ENCODE data around the gene GRPEL1.
"Not testable (repeated sequence)": the region's sequence is repeated elsewhere in the genome, so short reads cannot be mapped to it uniquely, and the experiment has no call there.

GRPEL1 gene

DNA sequence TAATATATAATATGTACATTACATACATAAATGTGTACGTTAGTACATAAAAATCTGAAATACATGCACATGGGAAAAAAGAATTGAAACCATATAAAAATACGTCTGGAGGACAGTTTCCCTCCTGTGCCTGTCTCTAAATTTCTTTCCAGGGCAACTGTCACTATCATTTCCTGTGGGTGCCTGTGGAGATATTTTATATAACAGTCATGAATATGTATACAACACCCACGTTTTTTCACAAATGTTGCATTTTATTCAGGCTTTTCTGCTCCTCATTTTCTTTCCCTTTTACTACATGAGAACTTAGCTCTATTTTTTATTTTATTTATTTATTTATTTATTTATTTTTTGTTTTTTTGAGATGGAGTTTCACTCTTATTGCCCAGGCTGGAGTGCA, 24.2 kb upstream of the GRPEL1 start:
- DNase-seq (ENCODE audit: low read depth, low spot score): no peak

DNA sequence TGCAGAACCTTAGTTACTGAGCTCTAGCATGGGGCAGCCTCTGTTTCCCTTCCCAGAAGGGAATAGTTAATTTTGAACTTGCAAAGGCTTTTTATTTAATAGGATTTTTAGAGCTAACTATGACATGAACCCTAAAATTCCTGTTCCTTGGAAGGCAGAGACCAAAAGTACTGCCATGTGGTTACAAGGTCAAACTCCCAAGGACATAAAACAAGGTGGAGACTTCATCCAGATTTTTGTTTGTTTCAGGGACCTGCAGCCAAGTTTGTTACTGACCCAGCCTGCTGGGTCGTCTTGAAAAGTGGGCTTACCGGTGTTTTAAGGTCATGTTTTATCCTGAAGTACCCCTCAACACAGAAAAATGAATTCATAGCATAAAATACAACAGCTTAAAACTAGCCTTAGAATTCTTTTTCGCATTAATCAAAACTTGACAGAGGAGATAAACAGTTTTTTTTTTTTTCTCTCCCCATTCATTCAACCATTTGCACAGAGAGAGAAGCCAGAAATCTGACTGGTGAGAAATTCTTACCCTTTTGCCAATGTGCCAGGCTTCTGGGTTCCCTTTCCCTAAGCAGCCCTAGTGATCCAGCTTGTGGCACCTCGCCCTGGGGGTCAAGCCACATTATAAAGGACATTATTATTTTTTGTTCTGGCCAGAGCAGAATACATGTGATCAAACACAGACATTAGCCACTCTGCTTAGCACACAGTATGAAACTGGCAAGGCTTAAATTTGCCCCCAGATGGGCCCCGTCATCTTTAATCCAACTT, 21.5 kb upstream of the GRPEL1 start:
- no peak for DNase-seq (ENCODE audit: low read depth, low spot score)

DNA sequence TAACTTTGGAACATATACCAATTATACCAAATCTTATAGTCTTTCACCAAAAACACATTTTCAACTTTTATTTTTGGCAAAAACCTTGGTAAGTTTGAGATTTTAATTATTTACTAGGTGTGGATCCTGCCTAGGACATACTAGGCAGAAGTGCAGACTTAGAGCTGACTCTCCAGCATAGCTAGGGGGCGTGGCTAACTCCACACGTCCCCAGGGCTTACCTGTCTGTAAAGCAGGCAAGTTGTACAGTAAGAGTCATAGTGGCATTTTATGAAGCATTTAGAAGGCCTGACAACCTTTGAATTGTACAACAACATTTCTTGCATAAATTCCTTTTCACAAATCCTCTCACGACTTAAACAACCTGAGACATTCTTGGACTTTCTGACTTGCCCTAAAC, 19.2 kb upstream of the GRPEL1 start:
- DNase-seq (ENCODE audit: low read depth, low spot score): no peak

DNA sequence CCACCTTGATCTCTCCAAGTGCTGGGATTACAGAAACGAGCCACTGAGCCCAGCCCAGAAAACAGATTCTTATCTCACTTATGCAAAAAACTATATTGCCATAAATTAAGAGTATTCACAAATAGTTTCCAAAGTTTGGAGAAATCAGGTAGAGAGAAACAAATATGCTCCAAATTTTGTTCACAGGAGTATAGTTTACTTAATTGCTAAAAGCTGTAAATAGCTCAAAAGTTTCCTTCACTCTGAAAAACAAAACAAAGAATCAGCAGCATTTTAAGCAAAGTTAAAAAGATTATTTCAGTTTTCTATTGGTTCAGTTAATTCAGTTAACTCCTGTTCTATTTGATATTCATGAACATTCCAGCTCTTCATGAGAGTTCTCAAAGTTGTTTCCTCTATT, 18.5 kb upstream of the GRPEL1 start:
- DNase-seq (ENCODE audit: low read depth, low spot score): no peak

DNA sequence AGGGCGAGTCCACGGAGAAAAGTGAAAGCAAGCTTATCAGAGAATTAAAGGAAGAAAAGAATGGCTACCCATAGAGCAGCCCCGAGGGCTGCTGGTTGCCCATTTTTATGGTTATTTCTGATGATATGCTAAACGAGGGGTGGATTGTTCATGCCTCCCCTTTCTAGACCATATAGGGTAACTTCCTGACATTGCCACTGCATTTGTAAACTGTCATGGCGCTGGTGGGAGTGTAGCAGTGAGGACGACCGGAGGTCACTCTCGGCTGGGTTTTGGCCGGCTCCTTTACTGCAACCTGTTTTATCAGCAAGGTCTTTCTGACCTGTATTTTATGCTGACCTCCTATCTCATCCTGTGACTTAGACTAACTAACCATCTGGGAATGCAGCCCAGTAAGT, 16.7 kb upstream of the GRPEL1 start:
- DNase-seq (ENCODE audit: low read depth, low spot score): not testable (repeated sequence)

DNA sequence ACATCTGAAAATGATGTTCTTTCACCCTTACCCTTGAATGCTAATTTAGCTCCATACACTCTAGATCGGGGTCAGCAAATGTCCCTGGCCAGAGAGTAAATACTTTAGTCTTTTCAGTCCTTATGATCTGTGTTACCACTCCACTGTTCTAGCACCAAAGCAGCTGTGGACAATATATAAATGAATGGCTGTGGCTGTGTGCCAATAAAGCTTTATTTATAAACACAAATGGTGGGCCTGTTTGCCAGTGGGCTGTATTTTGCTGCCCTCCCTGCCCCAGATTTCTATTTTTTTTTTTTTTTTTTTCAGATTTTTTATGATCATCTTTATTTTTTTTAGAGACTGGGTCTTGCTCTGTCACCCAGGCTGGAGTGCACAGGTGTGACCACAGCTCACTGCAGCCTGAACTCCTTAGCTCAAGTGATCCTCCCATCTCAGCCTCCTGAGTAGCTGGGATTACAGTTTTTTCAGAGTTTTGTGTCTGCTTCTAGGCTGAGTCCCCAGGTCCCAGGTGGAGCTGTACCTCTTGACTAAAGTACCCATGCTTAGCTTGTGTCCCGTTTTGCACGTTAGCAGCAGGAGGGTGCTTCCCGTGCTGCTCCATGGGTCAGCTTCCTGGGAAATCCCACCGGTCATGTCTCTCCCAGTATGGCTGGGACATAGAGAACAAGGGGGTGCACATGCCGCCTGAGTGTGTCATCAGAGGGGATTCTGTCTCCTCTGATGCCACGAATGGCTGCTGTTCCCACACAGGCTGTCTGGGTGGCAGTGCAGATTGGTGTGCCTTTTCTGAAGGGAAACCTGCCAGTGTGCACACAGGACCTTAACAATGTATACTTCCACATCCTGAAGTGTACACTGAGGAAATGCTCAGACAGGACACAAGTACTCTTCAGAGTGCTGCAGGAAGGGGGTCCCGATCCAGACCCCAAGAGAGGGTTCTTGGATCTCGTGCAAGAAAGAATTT, 16.0 kb upstream of the GRPEL1 start:
- DNase-seq (ENCODE audit: low read depth, low spot score): no peak

DNA sequence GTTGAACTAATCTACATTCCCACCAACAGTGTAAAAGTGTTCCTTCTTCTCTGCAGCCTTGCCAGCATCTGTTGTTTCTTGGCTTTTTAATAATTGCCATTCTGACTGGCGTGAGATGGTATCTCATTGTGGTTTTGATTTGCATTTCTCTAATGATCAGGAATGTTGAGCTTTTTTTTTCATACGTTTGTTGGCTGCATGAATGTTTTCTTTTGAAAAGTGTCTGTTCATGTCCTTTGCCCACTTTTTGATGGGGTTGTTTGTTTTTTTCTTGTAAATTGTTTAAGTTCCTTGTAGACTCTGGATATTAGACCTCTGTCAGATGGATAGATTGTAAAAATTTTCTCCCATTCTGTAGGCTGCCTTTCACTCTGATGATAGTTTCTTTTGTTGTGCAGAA, 12.0 kb upstream of the GRPEL1 start:
- DNase-seq (ENCODE audit: low read depth, low spot score): not testable (repeated sequence)

DNA sequence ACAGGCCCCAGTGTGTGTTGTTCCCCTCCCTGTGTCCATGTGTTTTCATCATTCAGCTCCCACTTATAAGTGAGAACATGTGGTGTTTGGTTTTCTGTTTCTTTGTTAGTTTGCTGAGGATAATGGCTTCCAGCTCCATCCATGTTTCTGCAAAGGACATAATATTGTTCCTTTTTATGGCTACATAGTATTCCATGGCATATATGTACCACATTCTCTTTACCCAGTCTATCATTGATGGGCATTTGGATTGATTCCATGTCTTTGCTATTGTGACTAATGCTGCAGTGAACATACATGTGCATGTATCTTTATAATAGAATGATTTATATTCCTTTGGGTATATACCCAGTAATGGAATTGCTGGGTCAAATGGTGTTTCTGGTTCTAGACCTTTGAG, 11.6 kb upstream of the GRPEL1 start:
- DNase-seq (ENCODE audit: low read depth, low spot score): not testable (repeated sequence)

DNA sequence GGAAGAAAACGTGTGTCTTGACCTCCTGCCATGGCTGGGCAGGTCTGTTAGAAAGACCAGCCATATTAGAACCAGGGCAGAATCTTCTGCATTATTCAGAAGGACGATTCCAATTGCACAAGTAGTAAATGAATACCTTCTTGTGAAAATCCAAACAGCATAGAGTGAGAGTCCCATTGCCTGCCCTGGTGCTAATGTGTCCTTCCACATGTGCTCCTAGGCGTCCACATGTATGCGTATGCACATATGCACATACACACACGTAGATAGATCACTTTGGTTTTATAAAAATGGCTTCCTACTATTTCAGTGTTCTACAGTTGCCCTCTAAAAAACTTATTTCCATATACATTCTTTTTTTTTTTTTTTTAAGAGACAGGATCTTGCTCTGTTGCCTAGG, 10.2 kb upstream of the GRPEL1 start:
- DNase-seq (ENCODE audit: low read depth, low spot score): no peak

DNA sequence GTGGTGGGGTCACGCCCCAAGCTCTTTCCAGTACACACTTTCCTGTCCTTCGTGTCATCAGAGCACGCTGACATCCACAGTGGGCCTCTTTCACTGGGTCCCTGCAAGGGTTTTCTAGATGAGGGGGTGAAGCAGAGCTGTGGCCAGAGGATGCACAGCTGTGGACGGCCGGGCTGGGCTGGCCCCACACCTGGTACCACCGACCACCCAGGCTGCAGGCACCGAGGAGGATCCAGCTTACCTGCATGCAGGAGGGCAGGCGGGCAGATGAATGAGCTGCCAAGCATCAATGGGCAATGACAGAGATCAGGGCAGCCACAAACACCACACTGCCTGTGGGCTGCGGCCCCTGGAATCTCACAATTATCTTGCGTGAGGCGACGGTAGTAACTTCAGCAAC, 9.5 kb upstream of the GRPEL1 start:
- no peak for DNase-seq (ENCODE audit: low read depth, low spot score)

DNA sequence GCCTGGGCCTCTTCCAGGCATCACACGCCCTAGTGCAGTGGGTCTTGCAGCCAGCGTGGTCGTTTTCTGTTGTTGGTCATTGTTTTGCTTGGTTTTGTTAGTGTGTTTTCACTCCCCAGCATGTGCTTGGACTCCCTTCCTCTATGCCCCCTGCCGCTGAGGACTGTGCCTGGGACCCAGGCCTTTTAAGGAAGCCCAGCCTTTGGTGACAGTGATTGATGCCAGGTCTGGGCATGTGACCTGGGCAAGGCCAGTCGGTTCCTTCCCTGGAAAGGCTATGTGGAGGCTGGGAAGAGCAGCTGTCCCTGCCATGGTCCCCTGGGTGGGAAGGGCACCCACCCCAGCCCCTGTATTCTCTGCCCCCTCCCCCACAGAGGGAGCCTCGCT, 8.8 kb upstream of the GRPEL1 start:
- no peak for DNase-seq (ENCODE audit: low read depth, low spot score)

DNA sequence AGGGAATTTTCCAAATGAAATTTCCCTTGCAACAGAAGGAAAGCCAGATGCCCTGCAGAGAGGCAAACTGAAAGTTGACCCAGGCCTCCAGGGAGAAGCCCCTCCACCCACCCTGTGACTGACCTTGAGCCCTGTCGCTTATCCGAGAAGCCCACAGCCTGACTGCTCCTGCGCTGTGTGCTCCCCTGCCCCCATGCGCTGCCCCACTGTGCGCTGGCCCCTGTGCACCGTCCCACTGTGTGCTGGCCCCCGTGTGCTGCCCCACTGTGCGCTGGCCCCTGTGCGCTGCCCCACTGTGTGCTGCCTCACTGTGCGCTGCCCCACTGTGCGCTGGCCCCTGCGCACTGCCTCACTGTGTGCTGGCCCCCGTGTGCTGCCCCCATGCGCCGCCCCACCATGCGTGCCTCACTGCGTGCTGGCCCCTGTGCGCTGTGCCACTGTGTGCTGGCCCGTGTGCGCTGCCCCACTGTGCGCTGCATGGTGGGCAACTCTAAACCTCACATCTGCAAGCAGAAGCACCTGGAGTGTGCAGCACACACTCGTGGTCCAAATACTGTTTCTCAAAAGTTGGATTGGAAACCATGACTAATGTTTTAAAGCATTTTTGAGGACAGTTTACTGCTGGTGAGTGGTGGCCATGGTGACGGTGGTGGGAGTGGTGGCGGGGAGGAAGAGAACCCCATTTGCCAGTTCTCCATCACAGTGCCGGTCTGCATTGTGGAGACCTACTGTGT, 8.3 kb upstream of the GRPEL1 start:
- no peak for DNase-seq (ENCODE audit: low read depth, low spot score)

DNA sequence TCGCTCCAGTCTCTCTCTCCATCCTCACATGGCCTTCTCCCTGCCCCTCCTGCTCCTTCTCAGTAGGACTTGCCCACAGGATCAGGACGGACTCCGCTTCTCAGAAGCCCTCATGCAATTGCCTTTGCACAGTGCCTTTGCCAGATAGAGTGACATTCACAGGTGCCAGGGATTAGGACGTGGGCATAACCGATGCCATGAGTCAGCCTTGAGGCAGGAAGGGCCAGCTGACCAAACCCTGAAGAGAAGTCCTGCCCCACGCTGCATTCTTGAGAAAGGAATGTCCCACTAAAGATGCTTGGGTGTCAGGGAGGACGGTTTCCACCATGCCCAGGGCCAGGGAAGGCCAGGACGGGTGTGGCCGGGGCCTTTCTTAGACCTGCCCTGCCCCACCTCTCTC, 6.6 kb upstream of the GRPEL1 start:
- DNase-seq (ENCODE audit: low read depth, low spot score): no peak

DNA sequence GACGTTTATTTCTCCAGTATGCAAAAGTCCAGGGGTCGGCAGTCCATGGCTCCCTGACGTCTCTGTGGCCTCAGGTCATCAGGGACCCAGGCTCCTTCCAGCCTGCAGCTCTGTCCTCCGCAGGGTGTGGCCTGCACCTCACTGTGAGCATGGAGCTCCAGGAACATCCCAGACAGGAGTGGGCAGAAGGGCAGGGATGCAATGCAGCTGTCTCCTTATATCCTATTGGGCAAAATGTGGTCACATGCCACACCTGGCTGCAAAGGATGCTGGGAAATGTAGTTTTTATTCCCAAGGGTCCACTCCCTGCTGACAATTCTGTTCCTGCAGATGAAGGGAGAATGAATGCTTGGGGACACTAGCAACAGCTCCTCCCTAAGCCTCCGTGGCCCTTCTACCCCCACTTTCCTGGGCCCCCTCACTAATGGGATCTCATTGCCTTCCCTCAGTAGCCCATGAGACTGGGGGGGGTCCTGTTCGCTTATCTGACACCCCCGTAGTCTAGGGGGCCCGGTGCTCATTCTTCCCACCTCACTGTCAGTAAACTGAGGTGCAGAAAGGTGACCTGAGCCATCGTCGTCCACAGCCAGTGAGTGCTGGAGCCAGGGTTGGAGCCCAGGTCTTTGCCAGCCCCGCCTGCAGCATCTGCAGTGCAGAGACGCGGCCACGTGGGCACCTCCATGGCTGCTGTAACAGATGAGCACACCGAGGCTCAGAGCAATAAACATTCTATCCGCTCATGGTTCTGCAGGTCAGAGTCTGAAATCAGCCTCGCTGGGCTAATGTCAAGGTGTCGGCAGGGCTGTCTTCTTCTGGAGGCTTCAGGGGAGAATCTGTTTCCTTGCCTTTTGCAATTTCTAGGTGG, 5.9 kb upstream of the GRPEL1 start:
- no peak for DNase-seq (ENCODE audit: low read depth, low spot score)

DNA sequence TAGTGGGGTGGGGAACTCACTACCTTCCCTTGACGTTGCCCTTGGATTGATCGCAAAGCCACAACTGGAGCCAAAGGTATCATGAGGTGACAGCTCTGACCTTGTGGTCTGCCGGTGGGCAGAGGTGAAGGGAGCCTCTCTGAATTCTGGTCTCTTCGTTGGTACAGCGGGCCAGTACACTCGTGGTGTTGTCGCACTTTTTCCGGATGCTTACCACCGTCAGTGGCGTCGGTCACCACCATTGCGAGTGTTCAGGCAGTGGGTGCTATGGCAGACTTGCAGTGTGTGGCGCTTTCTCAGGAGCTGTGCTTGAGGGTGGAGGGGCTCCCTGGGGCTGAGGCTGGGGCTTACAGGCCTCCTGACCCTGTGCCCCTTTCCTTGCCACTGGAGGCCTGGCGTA, 5.2 kb upstream of the GRPEL1 start:
- no peak for DNase-seq (ENCODE audit: low read depth, low spot score)

DNA sequence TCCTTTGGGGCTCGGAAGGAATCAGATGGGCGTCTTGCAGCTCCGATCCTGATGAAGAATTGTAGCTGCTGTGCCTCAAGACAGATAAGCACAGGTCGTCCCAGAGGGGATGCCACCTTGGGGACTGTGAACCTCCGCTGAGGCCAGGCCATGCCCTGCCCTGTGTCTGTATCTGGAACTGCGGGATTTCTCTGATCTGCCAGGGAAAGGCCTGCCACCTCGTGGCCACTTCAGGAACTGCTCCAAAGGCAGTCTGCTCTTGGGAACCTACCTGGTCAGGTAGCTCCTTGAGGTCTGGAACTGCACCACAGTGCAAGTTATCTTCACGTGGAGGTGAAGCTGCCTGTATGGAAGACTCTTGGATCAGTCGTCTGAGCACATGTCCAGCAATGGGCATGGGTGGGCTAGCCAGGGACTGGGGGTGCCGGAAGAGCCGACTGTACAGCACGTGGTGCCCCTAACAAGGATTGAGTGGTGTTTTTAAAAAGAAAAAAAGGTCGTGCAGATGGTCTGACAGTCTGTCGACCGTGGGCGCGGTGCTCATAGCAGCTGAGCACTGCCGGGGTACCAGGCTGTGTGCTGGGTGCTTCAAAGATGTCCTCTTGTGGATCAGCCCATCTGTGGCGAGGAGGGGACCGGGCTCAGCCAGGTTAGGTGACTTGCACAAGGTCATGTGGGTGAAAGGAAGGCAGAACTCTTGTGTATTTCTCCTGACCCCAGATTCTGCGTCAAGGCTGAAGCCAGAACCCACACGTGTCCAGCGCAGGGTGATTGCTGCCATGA, 3.1 kb upstream of the GRPEL1 start:
- peak; percentile 72 for DNase-seq (ENCODE audit: low read depth, low spot score)

DNA sequence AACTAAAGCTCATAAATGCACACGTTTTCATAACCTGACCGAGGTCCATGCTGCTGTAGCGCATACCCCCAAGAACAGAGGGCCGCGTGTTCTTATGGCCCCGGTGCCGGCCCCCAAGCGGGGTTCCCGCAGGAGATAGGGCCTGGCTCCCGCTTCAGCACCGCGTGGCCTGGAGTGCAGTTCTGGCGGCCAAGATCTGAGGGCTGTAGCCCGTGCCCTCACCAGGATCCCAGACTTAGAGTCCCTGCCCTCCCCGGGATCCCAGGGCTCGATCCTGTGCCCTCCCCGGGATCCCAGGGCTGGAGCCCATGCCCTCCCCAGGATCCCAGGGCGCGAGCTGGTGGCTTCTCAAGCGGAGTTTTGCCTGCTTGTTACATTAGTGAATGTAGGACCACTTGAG, 1.0 kb upstream of the GRPEL1 start:
- no peak for DNase-seq (ENCODE audit: low read depth, low spot score)

DNA sequence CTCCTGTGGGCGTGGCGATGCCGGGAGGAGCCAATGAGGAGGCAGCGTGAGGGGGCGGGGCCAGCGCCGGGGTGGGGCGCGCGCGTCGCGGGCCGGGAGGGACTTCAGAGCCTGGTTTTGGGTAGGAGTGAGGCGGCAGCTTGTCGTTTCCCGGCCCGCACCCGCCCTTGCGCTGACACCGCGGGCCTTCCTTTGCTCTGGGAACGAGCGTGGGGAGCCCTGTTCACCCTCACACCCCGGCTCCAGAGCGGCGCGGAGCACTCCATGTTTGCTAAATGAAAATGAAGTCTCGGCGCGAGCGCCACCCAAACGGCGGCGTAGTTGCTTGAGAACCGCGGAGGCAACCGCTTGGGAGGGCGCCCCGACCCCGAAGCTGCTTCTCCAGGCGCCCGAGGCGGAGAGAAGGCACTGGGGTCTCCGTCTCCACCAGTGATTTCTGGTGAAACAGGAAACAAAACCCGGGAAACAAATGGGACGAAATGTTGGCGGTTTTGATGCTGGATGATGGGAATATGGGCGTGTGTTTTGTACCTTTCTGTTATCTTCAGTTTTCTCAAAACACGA, 497 bp upstream of the GRPEL1 start:
- no peak for DNase-seq (ENCODE audit: low read depth, low spot score)

DNA sequence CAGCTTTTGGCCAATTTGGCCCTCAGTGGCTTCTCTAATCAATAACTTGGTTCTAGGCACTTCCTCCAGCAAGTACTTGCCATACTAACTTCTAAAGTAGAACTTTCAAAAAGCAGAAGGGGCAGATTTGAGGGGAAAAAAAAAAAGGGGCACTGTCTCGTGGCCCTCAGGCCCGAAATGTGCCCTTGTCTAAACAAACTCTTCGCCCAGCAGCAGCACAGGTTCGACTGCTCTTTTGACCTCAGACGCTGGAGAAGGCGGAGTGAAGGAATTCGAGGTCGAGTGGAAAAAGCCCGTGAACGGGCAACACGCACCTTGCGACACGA, 775 bp downstream of the GRPEL1 start:
- DNase-seq (ENCODE audit: low read depth, low spot score): no peak

DNA sequence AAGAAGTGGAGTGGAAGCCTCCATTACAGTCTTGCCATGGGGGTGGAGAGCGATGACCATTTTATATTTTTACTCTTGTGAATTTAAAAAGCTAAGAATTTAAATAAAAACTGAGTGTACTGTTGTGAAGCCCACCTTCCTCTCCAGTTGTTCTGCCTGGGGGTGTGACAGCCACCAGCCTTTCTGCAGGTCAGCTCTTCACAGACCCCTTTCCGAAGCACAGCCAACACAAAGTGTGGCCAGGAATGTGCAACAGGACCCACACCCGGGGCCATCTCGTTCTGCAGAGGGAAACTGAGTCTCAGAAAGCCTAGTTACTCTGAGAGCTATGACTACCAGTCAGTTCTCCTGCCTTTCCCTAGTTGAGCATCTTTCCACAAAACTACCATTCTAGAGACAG, 1.4 kb downstream of the GRPEL1 start:
- DNase-seq (ENCODE audit: low read depth, low spot score): no peak

Measured in activated naive CD8-positive, alpha-beta T cell treated with anti-CD3 and anti-CD28 coated beads, Interleukin-2, amount 50 U/mL, for 16 hours (primary cell).